ENCODE data around the gene PRPF40B.

PRPF40B gene

GRCh38 chr12:49689785-49690184 is 66.4 kb downstream of the PRPF40B start:
- DNase-seq, result no peak

GRCh38 chr12:49692851-49693250 is 69.5 kb downstream of the PRPF40B start:
- no peak for DNase-seq

- DNase-seq, result no peak
Observed at GRCh38 chr12:49693931-49694444, 70.6 kb downstream of the PRPF40B start.
